SU-DHL-6 (cell line): ENCODE measurements around the gene ELP2.

ENCODE experiments used
- EZH2phosphoT487 ChIP-seq: fragments of 200-600 bp; sonication (generic), shearing (Covaris generic); conservative IDR thresholded peaks from 2 replicates; pipeline ENCODE4 v1.6.1; 2018; ENCODE audit warnings: mild to moderate bottlenecking, antibody characterized with exemption, low read length, moderate library complexity, mixed read lengths
- TF ChIP-seq, protein P1 (sequence below): fragments of 200-600 bp; sonication (generic); IDR thresholded peaks from one replicate; pipeline ENCODE4 v1.5.1; 2017; ENCODE audit warnings: antibody characterized with exemption, mild to moderate bottlenecking, low read length, moderate library complexity; ENCODE audit not compliant: insufficient read depth, poor library complexity, severe bottlenecking

DNA sequence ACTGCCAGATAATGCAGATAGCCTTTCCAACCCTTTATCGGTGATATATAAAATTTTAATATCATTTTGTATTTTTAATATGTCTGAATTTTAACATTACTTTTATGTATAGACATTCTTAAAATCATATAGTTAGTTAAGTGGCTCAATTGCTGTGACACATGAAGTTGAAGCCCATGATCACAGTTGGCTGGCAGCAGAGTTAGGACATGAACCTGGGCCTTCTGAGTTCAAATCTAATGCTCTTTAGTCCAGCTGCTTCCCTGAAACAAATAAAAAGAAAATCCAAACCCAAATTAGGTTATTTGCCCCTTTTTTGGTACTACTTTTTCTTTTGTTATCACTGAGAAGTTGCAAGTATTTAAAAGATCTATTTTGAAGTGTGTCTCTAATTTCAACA, 5.6 kb downstream of the ELP2 start:
- TF ChIP-seq, protein P1, sequence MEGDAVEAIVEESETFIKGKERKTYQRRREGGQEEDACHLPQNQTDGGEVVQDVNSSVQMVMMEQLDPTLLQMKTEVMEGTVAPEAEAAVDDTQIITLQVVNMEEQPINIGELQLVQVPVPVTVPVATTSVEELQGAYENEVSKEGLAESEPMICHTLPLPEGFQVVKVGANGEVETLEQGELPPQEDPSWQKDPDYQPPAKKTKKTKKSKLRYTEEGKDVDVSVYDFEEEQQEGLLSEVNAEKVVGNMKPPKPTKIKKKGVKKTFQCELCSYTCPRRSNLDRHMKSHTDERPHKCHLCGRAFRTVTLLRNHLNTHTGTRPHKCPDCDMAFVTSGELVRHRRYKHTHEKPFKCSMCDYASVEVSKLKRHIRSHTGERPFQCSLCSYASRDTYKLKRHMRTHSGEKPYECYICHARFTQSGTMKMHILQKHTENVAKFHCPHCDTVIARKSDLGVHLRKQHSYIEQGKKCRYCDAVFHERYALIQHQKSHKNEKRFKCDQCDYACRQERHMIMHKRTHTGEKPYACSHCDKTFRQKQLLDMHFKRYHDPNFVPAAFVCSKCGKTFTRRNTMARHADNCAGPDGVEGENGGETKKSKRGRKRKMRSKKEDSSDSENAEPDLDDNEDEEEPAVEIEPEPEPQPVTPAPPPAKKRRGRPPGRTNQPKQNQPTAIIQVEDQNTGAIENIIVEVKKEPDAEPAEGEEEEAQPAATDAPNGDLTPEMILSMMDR: no peak
- no peak for TF ChIP-seq EZH2phosphoT487
